Endothelial cell of umbilical vein (primary cell): ENCODE measurements around the gene ANKK1. TPM values are rescaled to one million over a fixed set of nuclear protein-coding genes. Genes with fewer than 3 reads are reported as not detected.

Source experiments
- BruUV-seq: library from RNA; stranded (reverse); fragments of 400-500 nt; replicated peaks from 2 replicates; lab custom pipeline; 2021; lab: Mats Ljungman, UMichigan
- CTCF ChIA-PET: fragments of 300-600, 350-600 bp; sonication (Branson Sonifier 250); formaldehyde crosslinking; loops from one replicate; lab custom pipeline; 2021; ENCODE audit warnings: antibody characterized with exemption, inconsistent platforms; lab: Charles Lee
- POLR2A ChIA-PET: fragments of 300-600, 350-600 bp; sonication (Branson Sonifier 250); formaldehyde crosslinking; loops from one replicate; lab custom pipeline; 2021; ENCODE audit warnings: antibody characterized with exemption, inconsistent platforms; lab: Charles Lee
- DNase-seq: peaks from one replicate; pipeline ENCODE4 v3.0.0-alpha.2; 2011; ENCODE audit warnings: low read depth, low spot score
- FAIRE-seq: peaks from 2 replicates; lab custom pipeline; 2011; peaks lifted over from hg19 to GRCh38; lab: Jason Lieb, UNC
- H2AFZ ChIP-seq: 2 replicates; pipeline ENCODE4 v1.6.0; 2012; ENCODE audit warnings: low read depth, low read length, control low read depth, inconsistent platforms
- H3K27ac ChIP-seq: 2 replicates; pipeline ENCODE4 v1.5.1; 2011; ENCODE audit warnings: low read depth, mild to moderate bottlenecking, control low read depth, low read length, moderate library complexity; ENCODE audit not compliant: insufficient read depth
- H3K27me3 ChIP-seq, 2 experiments: 2 replicates each; pipeline versions ENCODE4 v1.6.0 to v1.6.1; 2011; ENCODE audit warnings: low read length in 2 of 2, mixed read lengths in 1 of 2; ENCODE audit not compliant: control insufficient read depth in 2 of 2, insufficient read depth in 2 of 2
- H3K36me3 ChIP-seq, 2 experiments: 2 replicates in 1 of 2; 3 replicates in 1 of 2; pipeline ENCODE4 v1.5.1; 2011; ENCODE audit warnings: low read length in 2 of 2, mild to moderate bottlenecking in 1 of 2, moderate library complexity in 1 of 2; ENCODE audit not compliant: control insufficient read depth in 2 of 2, insufficient read depth in 2 of 2; ENCODE audit errors: extremely low read depth in 1 of 2
- H3K4me1 ChIP-seq: 3 replicates; pipeline ENCODE4 v1.5.1; 2011; ENCODE audit warnings: mild to moderate bottlenecking, low read length; ENCODE audit not compliant: control insufficient read depth, insufficient read depth; ENCODE audit errors: extremely low read depth
- H3K4me2 ChIP-seq: 2 replicates; pipeline ENCODE4 v1.6.1; 2011; ENCODE audit warnings: low read length, control low read depth, mixed read lengths; ENCODE audit not compliant: insufficient read depth
- H3K4me3 ChIP-seq, 3 experiments: fragments of 200-600 bp in 1 of 3; sonication (generic), shearing (Covaris generic) in 1 of 3; replicated peaks in 1 of 3; 2 replicates each; pipeline ENCODE4 v1.5.1; 2011 to 2016; ENCODE audit warnings: control low read depth in 3 of 3, low read length in 3 of 3, mild to moderate bottlenecking in 2 of 3, inconsistent platforms in 1 of 3, low read depth in 1 of 3, moderate library complexity in 1 of 3; ENCODE audit not compliant: insufficient read depth in 1 of 3
- H3K79me2 ChIP-seq: 2 replicates; pipeline ENCODE4 v1.6.0; 2012; ENCODE audit warnings: low read length, inconsistent platforms; ENCODE audit not compliant: control insufficient read depth, insufficient read depth
- H3K9ac ChIP-seq: replicated peaks from 2 replicates; pipeline ENCODE3; 2011; ENCODE audit warnings: low read length, control low read depth; ENCODE audit not compliant: insufficient read depth; ENCODE audit errors: extremely low read depth
- H3K9me1 ChIP-seq: replicated peaks from 3 replicates; pipeline ENCODE4 v1.6.0; 2011; ENCODE audit warnings: mild to moderate bottlenecking, low read length; ENCODE audit not compliant: control insufficient read depth, insufficient read depth; ENCODE audit errors: extremely low read depth
- H3K9me3 ChIP-seq: replicated peaks from 2 replicates; pipeline ENCODE4 v1.5.1; 2012; ENCODE audit warnings: low read length, inconsistent platforms; ENCODE audit not compliant: control insufficient read depth, insufficient read depth
- H4K20me1 ChIP-seq: replicated peaks from 2 replicates; pipeline ENCODE3; 2011; ENCODE audit warnings: mild to moderate bottlenecking, low read length; ENCODE audit not compliant: control insufficient read depth, insufficient read depth; ENCODE audit errors: extremely low read depth
- CTCF ChIP-seq, 2 donors: IDR thresholded peaks; 1 replicate in 1 of 2; 2 replicates in 1 of 2; pipeline ENCODE4 v1.5.1; 2011; ENCODE audit warnings: low read length in 2 of 2, mild to moderate bottlenecking in 2 of 2, moderate library complexity in 2 of 2, control low read depth in 1 of 2, inconsistent platforms in 1 of 2, low read depth in 1 of 2; ENCODE audit not compliant: insufficient read depth in 1 of 2; ENCODE audit errors: extremely low read depth in 1 of 2
- EZH2 ChIP-seq: IDR thresholded peaks from 2 replicates; pipeline ENCODE4 v1.6.1; 2012; ENCODE audit warnings: borderline replicate concordance, low read depth, mild to moderate bottlenecking, moderate library complexity, low read length, inconsistent platforms; ENCODE audit not compliant: severe bottlenecking
- FOS ChIP-seq: IDR thresholded peaks from 2 replicates; pipeline ENCODE4 v1.6.1; 2011; ENCODE audit warnings: mild to moderate bottlenecking, low read length, moderate library complexity, borderline replicate concordance; ENCODE audit not compliant: insufficient read depth
- GATA2 ChIP-seq: IDR thresholded peaks from 2 replicates; pipeline ENCODE4 v1.7.0; 2011; ENCODE audit warnings: low read depth, mild to moderate bottlenecking, moderate library complexity, mixed read lengths, low read length; ENCODE audit not compliant: insufficient read length, insufficient read depth
- JUN ChIP-seq: IDR thresholded peaks from 2 replicates; pipeline ENCODE4 v1.6.1; 2011; ENCODE audit warnings: borderline replicate concordance, low read depth; ENCODE audit not compliant: insufficient read length, insufficient read depth
- MAX ChIP-seq: IDR thresholded peaks from 2 replicates; pipeline ENCODE4 v1.6.1; 2011; ENCODE audit not compliant: insufficient read depth, insufficient read length
- MYC ChIP-seq: IDR thresholded peaks from one replicate; pipeline ENCODE4 v1.6.1; 2011; ENCODE audit warnings: mild to moderate bottlenecking, low read depth, low read length
- POLR2A ChIP-seq: IDR thresholded peaks from 2 replicates; pipeline ENCODE4 v1.6.1; 2012; ENCODE audit warnings: low read depth, mild to moderate bottlenecking, control low read depth, low read length
- POLR2AphosphoS5 ChIP-seq: IDR thresholded peaks from 2 replicates; pipeline ENCODE4 v1.6.1; 2012; ENCODE audit warnings: low read depth, mild to moderate bottlenecking, control low read depth, low read length, moderate library complexity; ENCODE audit not compliant: insufficient read depth
- dilution Hi-C: fragments of 300-500 bp; cut with MboI; formaldehyde crosslinking; loops from one replicate; pipeline ENCODE4 v1.15.0; 2019; ENCODE audit warnings: low sequenced_read_pairs; ENCODE audit not compliant: extremely low pct_ligation_motif_present
- intact Hi-C: fragments of 100-400 bp; cut with micrococcal nuclease; formaldehyde crosslinking; loops from one replicate; pipeline ENCODE4 v1.10.0; 2022
- polyA plus RNA-seq, 4 experiments: library from polyadenylated mRNA; depleted of rRNA in 3 of 4; stranded (reverse) in 3 of 4; unstranded in 1 of 4; fragments of >200 nt; gene quantifications; 2 replicates each; pipeline versions ENCODE4 v1.2.1 to v1.2.3, GENCODE V29; 2011 to 2012; ENCODE audit warnings: missing spikeins in 1 of 4
- total RNA-seq: library from RNA; stranded (reverse); gene quantifications from 2 replicates; pipeline ENCODE4 v1.2.3, GENCODE V29; 2021

Gene ANKK1
- total and polyA plus RNA-seq, 2 donors (not counting 3 experiments of a cell fraction or from before 2014, with no cell fraction given) = not detected

GRCh38 chr11:113350336-113351067, 37.1 kb upstream of the ANKK1 start:
- TF ChIP-seq CTCF (IDR thresholded peaks at IDR 0.05; ENCODE audit: extremely low read depth in 1 of 2, insufficient read depth in 1 of 2, low read depth in 1 of 2, low read length in 2 of 2) = no peak
- no peak for TF ChIP-seq GATA2
- no peak for TF ChIP-seq JUN
- TF ChIP-seq MAX = no peak
- no peak for TF ChIP-seq POLR2A
- no peak for TF ChIP-seq MYC
- no peak for TF ChIP-seq POLR2AphosphoS5
- TF ChIP-seq EZH2 = no peak
- TF ChIP-seq FOS = no peak
- Histone ChIP-seq H3K4me3 (no peak overlapping the region), H3K9ac (no peak overlapping the region), H3K79me2 (no peaks in the 10 kb centered on the region), H3K4me2 (no peak overlapping the region), H3K4me1 (no peaks in the 10 kb centered on the region), H4K20me1 (no peaks in the 10 kb centered on the region), H3K27ac (no peak overlapping the region), H3K9me1 (no peaks in the 10 kb centered on the region), H3K27me3 (no peaks in the 10 kb centered on the region), H3K9me3 (no peaks in the 10 kb centered on the region), H3K36me3 (no peaks in the 10 kb centered on the region), H2AFZ (no peak overlapping the region)
- FAIRE-seq (no peak), DNase-seq (no peak)
- no TSS peak for BruUV-seq
- intact Hi-C loops = no loop called here
- POLR2A ChIA-PET = no interaction called here
- dilution Hi-C loops = no loop called here
- CTCF ChIA-PET = interaction anchor here (0.7 kb wide), 1 partner anchor 19 kb away, joined by 3 read pairs; no protein-coding TSS in a partner anchor
